ENCODE data around the gene PIAS1. TPM values are rescaled to one million over a fixed set of nuclear protein-coding genes. Genes with fewer than 3 reads are reported as not detected.

PIAS1 gene
- total and polyA plus RNA-seq, 9 of the 15 experiments (the other 6 are each of a cell fraction or from before 2014, with no cell fraction given) = 18.0 to 59.1 (median 28.5) TPM

- peak; percentile 74; the same call in 1 of the 2 replicates for TF ChIP-seq CHAMP1 (IDR thresholded peaks at IDR 0.05)
- no peak for TF ChIP-seq KHSRP (IDR thresholded peaks at IDR 0.05)
- peak; percentile 22 for TF ChIP-seq HNRNPK (IDR thresholded peaks at IDR 0.05; ENCODE audit: low read depth, low read length, poor library complexity, severe bottlenecking)
- TF ChIP-seq ZNF384 (IDR thresholded peaks at IDR 0.05; ENCODE audit: low read depth, low read length) = no peak
- TF ChIP-seq KDM2B (CRISPR knock-in tag; IDR thresholded peaks at IDR 0.05) = 0 out of 2 replicates have a peak, but pooled peaks have one; percentile 15
- TF ChIP-seq MEF2A (IDR thresholded peaks at IDR 0.05; ENCODE audit: control insufficient read depth, low read depth, low read length) = peak; percentile 71
- TF ChIP-seq, protein P1, sequence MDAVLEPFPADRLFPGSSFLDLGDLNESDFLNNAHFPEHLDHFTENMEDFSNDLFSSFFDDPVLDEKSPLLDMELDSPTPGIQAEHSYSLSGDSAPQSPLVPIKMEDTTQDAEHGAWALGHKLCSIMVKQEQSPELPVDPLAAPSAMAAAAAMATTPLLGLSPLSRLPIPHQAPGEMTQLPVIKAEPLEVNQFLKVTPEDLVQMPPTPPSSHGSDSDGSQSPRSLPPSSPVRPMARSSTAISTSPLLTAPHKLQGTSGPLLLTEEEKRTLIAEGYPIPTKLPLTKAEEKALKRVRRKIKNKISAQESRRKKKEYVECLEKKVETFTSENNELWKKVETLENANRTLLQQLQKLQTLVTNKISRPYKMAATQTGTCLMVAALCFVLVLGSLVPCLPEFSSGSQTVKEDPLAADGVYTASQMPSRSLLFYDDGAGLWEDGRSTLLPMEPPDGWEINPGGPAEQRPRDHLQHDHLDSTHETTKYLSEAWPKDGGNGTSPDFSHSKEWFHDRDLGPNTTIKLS (IDR thresholded peaks at IDR 0.05; ENCODE audit: borderline replicate concordance, low read depth) = no peak; the same call in 1 of the 2 replicates
- TF ChIP-seq, protein P2, sequence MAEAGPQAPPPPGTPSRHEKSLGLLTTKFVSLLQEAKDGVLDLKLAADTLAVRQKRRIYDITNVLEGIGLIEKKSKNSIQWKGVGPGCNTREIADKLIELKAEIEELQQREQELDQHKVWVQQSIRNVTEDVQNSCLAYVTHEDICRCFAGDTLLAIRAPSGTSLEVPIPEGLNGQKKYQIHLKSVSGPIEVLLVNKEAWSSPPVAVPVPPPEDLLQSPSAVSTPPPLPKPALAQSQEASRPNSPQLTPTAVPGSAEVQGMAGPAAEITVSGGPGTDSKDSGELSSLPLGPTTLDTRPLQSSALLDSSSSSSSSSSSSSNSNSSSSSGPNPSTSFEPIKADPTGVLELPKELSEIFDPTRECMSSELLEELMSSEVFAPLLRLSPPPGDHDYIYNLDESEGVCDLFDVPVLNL (CRISPR knock-in tag; IDR thresholded peaks at IDR 0.05; ENCODE audit: low read depth) = peak; percentile 97
- TF ChIP-seq HDAC8 (tag; IDR thresholded peaks at IDR 0.05) = no peak
- peak; percentile 34; the same call in 1 of the 2 replicates for TF ChIP-seq BCOR (IDR thresholded peaks at IDR 0.05)
- no peak for TF ChIP-seq PCBP2 (IDR thresholded peaks at IDR 0.05; ENCODE audit: low read depth, low read length, poor library complexity, severe bottlenecking)
- no peak for TF ChIP-seq NFIX (CRISPR knock-in tag; IDR thresholded peaks at IDR 0.05; ENCODE audit: low read depth)
- no peak for TF ChIP-seq ZSCAN29 (IDR thresholded peaks at IDR 0.05)
- no peak for TF ChIP-seq MLLT1 (IDR thresholded peaks at IDR 0.05)
- TF ChIP-seq MYNN (IDR thresholded peaks at IDR 0.05) = no peak; the same call in 1 of the 2 replicates
- no peak for TF ChIP-seq MYNN (CRISPR knock-in tag; IDR thresholded peaks at IDR 0.05)
- TF ChIP-seq ZFX (CRISPR knock-in tag; IDR thresholded peaks at IDR 0.05) = peak; percentile 90
- no peak for TF ChIP-seq ZNF507 (tag; conservative IDR thresholded peaks at IDR 0.05)
- no peak for TF ChIP-seq NELFE (IDR thresholded peaks at IDR 0.05; ENCODE audit: insufficient read depth, insufficient read length)
- TF ChIP-seq HDAC1 (IDR thresholded peaks at IDR 0.05) = peak in 1 of 2 experiments; percentile 83; a peak in 2 of 4 replicates
- no peak for TF ChIP-seq TCF3 (CRISPR knock-in tag; IDR thresholded peaks at IDR 0.05)
- no peak for TF ChIP-seq FOXJ3 (CRISPR knock-in tag; IDR thresholded peaks at IDR 0.05)
Observed at GRCh38 chr15:68053701-68054627, at the start of gene PIAS1 (continued).

All from K562 (cell line).